ENCODE results near the gene SGK1. TPM values are rescaled to one million over a fixed set of nuclear protein-coding genes. Genes with fewer than 3 reads are reported as not detected.

Gene SGK1
- polyA plus RNA-seq, 1 donor (not counting 4 experiments of a cell fraction or from before 2014, with no cell fraction given): 156 TPM

DNA sequence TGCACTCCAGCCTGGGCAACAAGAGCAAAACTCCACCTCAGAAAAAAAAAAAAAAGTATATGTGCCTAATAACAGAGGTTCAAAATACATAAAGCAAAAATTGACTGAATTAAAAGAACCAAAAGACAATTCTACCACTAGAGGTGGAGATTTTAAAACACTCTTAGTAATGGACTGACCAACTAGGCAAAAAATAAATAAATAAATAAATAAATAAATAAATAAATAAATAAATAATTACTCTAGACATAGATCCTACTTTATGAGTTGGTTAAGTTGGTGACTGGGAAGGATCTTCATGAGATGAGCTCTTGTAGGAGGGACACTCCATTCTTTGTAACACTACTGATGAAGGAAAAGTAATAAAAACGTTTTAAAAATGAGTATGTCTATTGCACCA, 113.9 kb downstream of the SGK1 start:
- dilution Hi-C loops (cut with MboI; ENCODE audit: extremely low pct_ligation_motif_present, low sequenced_read_pairs): no loop called here
- Histone ChIP-seq H3K4me3 (ENCODE audit: control insufficient read depth in 2 of 3, extremely low read depth in 1 of 3, insufficient read depth in 2 of 3, low read depth in 1 of 3, low read length in 3 of 3) (no peak overlapping the region), H3K36me3 (ENCODE audit: control insufficient read depth in 2 of 2, extremely low read depth in 1 of 2, insufficient read depth in 2 of 2, low read length in 2 of 2) (no peaks in the 10 kb centered on the region), H3K9ac (ENCODE audit: control insufficient read depth, extremely low read depth, insufficient read depth, low read length) (no peak overlapping the region), H3K4me2 (ENCODE audit: control insufficient read depth, extremely low read depth, insufficient read depth, low read depth, low read length) (no peak overlapping the region), H3K27ac (ENCODE audit: control insufficient read depth, insufficient read depth, low read length) (no peak overlapping the region), H3K4me1 (ENCODE audit: control insufficient read depth, extremely low read depth, insufficient read depth, low read length) (no peaks in the 10 kb centered on the region), H3K27me3 (ENCODE audit: control insufficient read depth, extremely low read depth, insufficient read depth, low read length) (no peaks in the 10 kb centered on the region), H4K20me1 (ENCODE audit: control insufficient read depth, extremely low read depth, insufficient read depth, low read length) (no peaks in the 10 kb centered on the region), H3K79me2 (ENCODE audit: control insufficient read depth, insufficient read depth, low read length) (no peaks in the 10 kb centered on the region), H3K9me1 (ENCODE audit: control insufficient read depth, extremely low read depth, insufficient read depth, low read length) (no peaks in the 10 kb centered on the region), H3K9me3 (ENCODE audit: control insufficient read depth, low read depth, low read length) (no peaks in the 10 kb centered on the region), H2AFZ (ENCODE audit: control insufficient read depth, low read length) (no peak overlapping the region)
- TF ChIP-seq, protein P1, sequence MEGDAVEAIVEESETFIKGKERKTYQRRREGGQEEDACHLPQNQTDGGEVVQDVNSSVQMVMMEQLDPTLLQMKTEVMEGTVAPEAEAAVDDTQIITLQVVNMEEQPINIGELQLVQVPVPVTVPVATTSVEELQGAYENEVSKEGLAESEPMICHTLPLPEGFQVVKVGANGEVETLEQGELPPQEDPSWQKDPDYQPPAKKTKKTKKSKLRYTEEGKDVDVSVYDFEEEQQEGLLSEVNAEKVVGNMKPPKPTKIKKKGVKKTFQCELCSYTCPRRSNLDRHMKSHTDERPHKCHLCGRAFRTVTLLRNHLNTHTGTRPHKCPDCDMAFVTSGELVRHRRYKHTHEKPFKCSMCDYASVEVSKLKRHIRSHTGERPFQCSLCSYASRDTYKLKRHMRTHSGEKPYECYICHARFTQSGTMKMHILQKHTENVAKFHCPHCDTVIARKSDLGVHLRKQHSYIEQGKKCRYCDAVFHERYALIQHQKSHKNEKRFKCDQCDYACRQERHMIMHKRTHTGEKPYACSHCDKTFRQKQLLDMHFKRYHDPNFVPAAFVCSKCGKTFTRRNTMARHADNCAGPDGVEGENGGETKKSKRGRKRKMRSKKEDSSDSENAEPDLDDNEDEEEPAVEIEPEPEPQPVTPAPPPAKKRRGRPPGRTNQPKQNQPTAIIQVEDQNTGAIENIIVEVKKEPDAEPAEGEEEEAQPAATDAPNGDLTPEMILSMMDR (optimal IDR thresholded peaks at IDR 0.05 in 1 of 3, IDR thresholded peaks at IDR 0.05 in 1 of 3, conservative IDR thresholded peaks at IDR 0.05 in 1 of 3; ENCODE audit: extremely low read depth in 1 of 3, insufficient read depth in 2 of 3, low read length in 3 of 3): no peak
- no peak for TF ChIP-seq EZH2 (IDR thresholded peaks at IDR 0.05; ENCODE audit: low read length)
- no peak for FAIRE-seq
- no peak for DNase-seq (ENCODE audit: low read depth, low spot score)

- H3K27me3 ChIP-seq (ENCODE audit: control insufficient read depth, extremely low read depth, insufficient read depth, low read length): no peaks in the 10 kb centered on the region
Measured at GRCh38 chr6:134201716-134202115, 116.2 kb downstream of the SGK1 start.

More at GRCh38 chr6:134201716-134202115, 116.2 kb downstream of the SGK1 start:
- H2AFZ ChIP-seq (ENCODE audit: control insufficient read depth, low read length): no peak overlapping the region
- H3K9me1 ChIP-seq (ENCODE audit: control insufficient read depth, extremely low read depth, insufficient read depth, low read length): no peaks in the 10 kb centered on the region
- H3K4me1 ChIP-seq (ENCODE audit: control insufficient read depth, extremely low read depth, insufficient read depth, low read length): no peaks in the 10 kb centered on the region
- H3K4me3 ChIP-seq (ENCODE audit: control insufficient read depth in 2 of 3, extremely low read depth in 1 of 3, insufficient read depth in 2 of 3, low read depth in 1 of 3, low read length in 3 of 3): no peak overlapping the region
- no peak for TF ChIP-seq EZH2 (IDR thresholded peaks at IDR 0.05; ENCODE audit: low read length)
- TF ChIP-seq, protein P1 (optimal IDR thresholded peaks at IDR 0.05 in 1 of 3, IDR thresholded peaks at IDR 0.05 in 1 of 3, conservative IDR thresholded peaks at IDR 0.05 in 1 of 3; ENCODE audit: extremely low read depth in 1 of 3, insufficient read depth in 2 of 3, low read length in 3 of 3): no peak
- no peaks in the 10 kb centered on the region for H4K20me1 ChIP-seq (ENCODE audit: control insufficient read depth, extremely low read depth, insufficient read depth, low read length)
- no peaks in the 10 kb centered on the region for H3K79me2 ChIP-seq (ENCODE audit: control insufficient read depth, insufficient read depth, low read length)
- dilution Hi-C loops (cut with MboI; ENCODE audit: extremely low pct_ligation_motif_present, low sequenced_read_pairs): no loop called here
- H3K4me2 ChIP-seq (ENCODE audit: control insufficient read depth, extremely low read depth, insufficient read depth, low read depth, low read length): no peak overlapping the region
- DNase-seq (ENCODE audit: low read depth, low spot score): no peak
- no peaks in the 10 kb centered on the region for H3K9me3 ChIP-seq (ENCODE audit: control insufficient read depth, low read depth, low read length)
- H3K9ac ChIP-seq (ENCODE audit: control insufficient read depth, extremely low read depth, insufficient read depth, low read length): no peak overlapping the region
- H3K27ac ChIP-seq (ENCODE audit: control insufficient read depth, insufficient read depth, low read length): no peak overlapping the region
- FAIRE-seq: no peak
- no peaks in the 10 kb centered on the region for H3K36me3 ChIP-seq (ENCODE audit: control insufficient read depth in 2 of 2, extremely low read depth in 1 of 2, insufficient read depth in 2 of 2, low read length in 2 of 2)

Data from keratinocyte (primary cell).